ENCODE data around the gene CCDC167. TPM values are rescaled to one million over a fixed set of nuclear protein-coding genes. Genes with fewer than 3 reads are reported as not detected.

CCDC167 gene
- total and polyA plus RNA-seq, 2 of the 8 experiments (the other 6 are each of a cell fraction or from before 2014, with no cell fraction given): 11.0 to 26.5 TPM

DNA sequence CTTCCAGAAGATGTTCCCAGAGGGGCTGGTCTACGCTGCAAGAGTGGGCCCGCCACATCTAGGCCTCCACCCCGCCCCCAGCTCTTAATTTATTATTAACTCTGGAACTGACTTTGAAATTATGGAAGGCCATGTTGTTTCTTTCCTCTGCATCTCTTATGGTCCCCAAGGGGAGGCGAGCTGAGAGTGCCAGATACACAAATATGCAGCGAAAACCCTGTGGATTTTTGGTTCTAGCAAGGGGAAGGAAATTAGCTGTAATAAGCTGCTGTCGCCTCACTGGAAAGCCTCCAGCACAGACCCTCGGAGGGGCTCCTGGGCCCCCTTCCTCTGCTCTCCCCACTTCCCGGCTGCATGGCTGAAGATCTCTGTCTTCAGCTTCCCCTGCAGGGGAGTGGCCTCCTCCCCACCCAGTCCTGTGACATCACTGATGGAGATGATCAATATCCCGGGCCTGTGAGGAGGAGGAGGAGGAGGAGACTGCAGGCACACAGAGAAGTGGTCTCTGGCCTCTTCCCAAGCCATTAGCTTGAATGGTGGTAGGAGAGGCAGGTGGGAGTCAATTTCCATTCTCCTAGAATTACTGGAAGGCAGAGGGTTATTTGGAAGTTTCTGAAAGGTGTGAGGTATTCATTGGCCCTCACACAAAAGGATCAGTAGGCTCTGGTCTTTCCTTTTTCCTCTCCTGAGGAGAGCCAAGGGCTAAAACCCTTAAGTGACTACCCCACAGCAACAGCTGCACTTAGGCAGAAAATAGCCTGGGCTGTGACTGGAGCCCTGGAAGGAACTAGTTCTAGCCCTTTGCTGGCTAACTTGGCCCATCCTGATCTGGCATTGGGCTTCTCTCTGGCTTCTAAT lies 39.7 kb upstream of the CCDC167 start:
- ChIA-PET POLR2A (ENCODE audit: partially characterized antibody) (interaction anchor here (1.0 to 2.4 kb wide), 5 partner anchors 16 to 279 kb away, joined by 4 to 7 read pairs (median 4); no protein-coding TSS in a partner anchor), CTCF (ENCODE audit: partially characterized antibody) (interaction anchor here (0.6 to 13.8 kb wide), 26 partner anchors 9 to 152 kb away, joined by 3 to 308 read pairs (median 6); partner anchors contain the start of gene CCDC167)
- no peak overlapping the region for H2AFZ ChIP-seq (ENCODE audit: low read length)

More for the DNA sequence above, 39.7 kb upstream of the CCDC167 start:
- Histone ChIP-seq H4K20me1 (replicated peaks in 1 of 2; ENCODE audit: control insufficient read depth in 1 of 2, insufficient read depth in 2 of 2, low read length in 2 of 2) (no peaks in the 10 kb centered on the region), H3K79me2 (ENCODE audit: control insufficient read depth in 1 of 2, insufficient read depth in 2 of 2, low read length in 2 of 2) (no peaks in the 10 kb centered on the region), H3K4me3 (ENCODE audit: extremely low read depth in 1 of 4, insufficient read depth in 2 of 4, low read depth in 3 of 4, low read length in 4 of 4) (no peak overlapping the region), H2BK5ac (ENCODE audit: low read depth, low read length) (no peak overlapping the region), H3K4me2 (ENCODE audit: insufficient read depth in 1 of 2, low read depth in 2 of 2, low read length in 2 of 2) (no peak overlapping the region), H3K27ac (ENCODE audit: low read depth, low read length) (no peak overlapping the region), H4K8ac (ENCODE audit: extremely low read depth, insufficient read depth, low read length) (no peak overlapping the region; the same call in 1 of the 2 replicates), H2BK120ac (replicated peaks; ENCODE audit: low read depth, low read length) (no peak overlapping the region), H4K5ac (ENCODE audit: insufficient read length, low read depth, low read length) (no peak overlapping the region), H4K91ac (replicated peaks; ENCODE audit: insufficient read length, low read length) (no peak overlapping the region), H2AK5ac (ENCODE audit: low read depth, low read length) (no peak overlapping the region), H3K23ac (ENCODE audit: insufficient read length) (no peak overlapping the region), H2BK12ac (ENCODE audit: low read depth, low read length) (no peak overlapping the region), H2BK20ac (ENCODE audit: low read length) (no peak overlapping the region), H3K79me1 (ENCODE audit: low read depth, low read length) (no peaks in the 10 kb centered on the region), H3K18ac (ENCODE audit: extremely low read depth, low read length) (no peak overlapping the region), H3K56ac (replicated peaks; ENCODE audit: insufficient read length, low read depth, low read length) (no peak overlapping the region), H3K27me3 (replicated peaks in 1 of 4; ENCODE audit: control insufficient read depth in 3 of 4, extremely low read depth in 1 of 4, insufficient read depth in 3 of 4, low read length in 3 of 4) (peaks cover 20 to 41% (median 35%) of the 10 kb centered on the region in 4 experiments), H3K9me3 (ENCODE audit: insufficient read depth in 2 of 2, low read depth in 1 of 2, low read length in 1 of 2) (no peaks in the 10 kb centered on the region), H3K4me1 (replicated peaks in 1 of 4; ENCODE audit: control insufficient read depth in 3 of 4, insufficient read depth in 4 of 4, low read length in 3 of 4) (peaks cover 0 to 16% (median 7%) of the 10 kb centered on the region in 4 experiments; a peak in 5 of 7 replicates), H3K9ac (replicated peaks in 1 of 4; ENCODE audit: extremely low read depth in 1 of 4, low read depth in 3 of 4, low read length in 3 of 4) (no peak overlapping the region), H3K36me3 (ENCODE audit: control insufficient read depth in 2 of 4, insufficient read depth in 4 of 4, low read length in 3 of 4) (no peaks in the 10 kb centered on the region), H3K23me2 (ENCODE audit: low read depth, low read length) (peaks cover 12% of the 10 kb centered on the region; the same call in 1 of the 2 replicates), H2BK15ac (ENCODE audit: low read length) (no peak overlapping the region), H3K4ac (replicated peaks; ENCODE audit: insufficient read length, low read depth, low read length) (no peak overlapping the region), H3K14ac (ENCODE audit: insufficient read length) (no peak overlapping the region)
- 86% methylated on average over 9 of the region's 9 CpGs; no CpG with 5 or more reads in 1 of the 2 experiments for WGBS, 2 experiments (ENCODE audit: extremely low coverage in 1 of 2, insufficient coverage in 1 of 2, insufficient read length in 1 of 2, insufficient replicate concordance in 2 of 2, low coverage in 1 of 2, low lambda C conversion rate in 2 of 2, missing lambda C conversion rate in 1 of 2)
- DNase-seq (ENCODE audit: low read depth in 1 of 2, low spot score in 2 of 2) (no peak), FAIRE-seq (no peak)
- TF ChIP-seq SP1 (IDR thresholded peaks at IDR 0.05; ENCODE audit: low read depth, low read length) (no peak), SIN3A (conservative IDR thresholded peaks at IDR 0.05 in 1 of 2, IDR thresholded peaks at IDR 0.05 in 1 of 2; ENCODE audit: low read depth in 1 of 2, low read length in 2 of 2) (no peak), POLR2A (IDR thresholded peaks at IDR 0.05; ENCODE audit: control extremely low read depth in 1 of 2, low read depth in 2 of 2, low read length in 2 of 2) (no peak), EP300 (IDR thresholded peaks at IDR 0.05; ENCODE audit: borderline replicate concordance in 1 of 2, low read depth in 2 of 2, low read length in 2 of 2) (no peak), POU5F1 (IDR thresholded peaks at IDR 0.05; ENCODE audit: low read depth, low read length) (no peak), CBX8 (IDR thresholded peaks at IDR 0.05; ENCODE audit: borderline replicate concordance, low read depth, low read length) (no peak), FOSL1 (IDR thresholded peaks at IDR 0.05; ENCODE audit: insufficient read depth, low read depth, low read length) (no peak), MAFK (IDR thresholded peaks at IDR 0.05; ENCODE audit: low read depth, low read length) (no peak), NANOG (IDR thresholded peaks at IDR 0.05; ENCODE audit: insufficient read depth, low read depth, low read length, poor library complexity, severe bottlenecking) (no peak), NRF1 (IDR thresholded peaks at IDR 0.05; ENCODE audit: low read depth, low read length) (no peak), RFX5 (IDR thresholded peaks at IDR 0.05; ENCODE audit: borderline replicate concordance, low read depth, low read length) (no peak), SIX5 (IDR thresholded peaks at IDR 0.05; ENCODE audit: low read depth, low read length) (no peak)
